NK-92 treated with Interleukin-12 subunit alpha and Interleukin-12 subunit beta, amount 100 ng/mL, for 24 hours (cell line): Measurements from ENCODE around the gene PLXNC1.

Experiments used
- DNase-seq: peaks from one replicate; lab custom pipeline; 2025; lab: John Stamatoyannopoulos, UW

PLXNC1 gene

DNA sequence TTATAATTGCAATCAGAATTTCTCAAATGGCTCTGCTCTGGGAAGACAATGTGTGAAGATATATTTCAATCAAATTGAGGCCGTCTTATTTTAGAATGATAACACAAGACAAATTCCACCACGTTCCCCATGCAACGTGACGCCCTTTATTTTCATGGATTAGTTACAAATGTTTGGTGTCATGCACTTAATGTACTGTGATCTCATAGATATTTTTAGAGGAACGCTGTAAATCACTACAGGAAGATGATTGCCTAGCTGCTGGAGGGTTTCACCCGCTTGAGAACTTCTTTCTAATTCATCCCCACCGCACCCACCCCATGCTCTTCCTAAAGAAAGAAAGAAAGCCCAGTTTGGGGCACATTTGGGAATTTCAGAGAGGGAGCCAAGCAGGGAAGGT lies 117.2 kb downstream of the PLXNC1 start:
- DNase-seq, result no peak

DNA sequence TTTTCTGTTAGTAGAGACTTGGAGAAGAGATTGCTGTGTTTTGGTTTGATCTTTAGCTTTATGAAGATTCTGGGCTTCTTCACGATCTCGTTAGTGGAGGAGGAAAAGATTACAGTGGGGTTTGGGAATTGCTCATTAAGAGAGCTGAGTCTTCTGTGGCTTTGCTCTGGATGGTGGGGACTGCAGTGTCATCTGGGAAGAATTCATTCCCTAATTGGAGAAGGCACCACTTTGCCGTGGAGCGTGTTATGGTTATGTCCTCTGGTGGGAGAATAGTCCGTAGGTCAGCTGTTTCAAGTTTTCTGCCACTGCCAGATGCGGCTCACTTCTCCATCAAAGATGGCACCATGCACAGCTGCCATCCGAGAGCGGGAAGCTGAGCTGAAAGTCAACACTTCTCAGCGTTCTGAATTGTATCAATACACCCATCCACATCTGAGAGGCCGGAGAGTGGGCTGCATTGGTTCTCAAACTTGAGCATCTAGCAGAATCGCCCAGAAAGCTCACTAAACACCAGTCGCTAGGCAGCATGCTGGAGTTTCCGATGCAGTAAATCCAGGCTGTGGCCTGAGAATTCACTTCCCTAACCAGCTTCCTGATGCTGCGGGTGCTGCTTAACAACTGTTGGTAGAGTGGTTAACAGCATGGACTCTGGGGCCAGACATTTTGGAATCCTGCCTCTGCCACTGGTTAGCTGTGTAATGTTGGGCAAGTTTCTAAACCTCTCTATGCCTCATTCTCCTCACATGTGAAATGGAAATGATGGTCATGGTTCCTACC lies 117.8 kb downstream of the PLXNC1 start:
- DNase-seq, result no peak

DNA sequence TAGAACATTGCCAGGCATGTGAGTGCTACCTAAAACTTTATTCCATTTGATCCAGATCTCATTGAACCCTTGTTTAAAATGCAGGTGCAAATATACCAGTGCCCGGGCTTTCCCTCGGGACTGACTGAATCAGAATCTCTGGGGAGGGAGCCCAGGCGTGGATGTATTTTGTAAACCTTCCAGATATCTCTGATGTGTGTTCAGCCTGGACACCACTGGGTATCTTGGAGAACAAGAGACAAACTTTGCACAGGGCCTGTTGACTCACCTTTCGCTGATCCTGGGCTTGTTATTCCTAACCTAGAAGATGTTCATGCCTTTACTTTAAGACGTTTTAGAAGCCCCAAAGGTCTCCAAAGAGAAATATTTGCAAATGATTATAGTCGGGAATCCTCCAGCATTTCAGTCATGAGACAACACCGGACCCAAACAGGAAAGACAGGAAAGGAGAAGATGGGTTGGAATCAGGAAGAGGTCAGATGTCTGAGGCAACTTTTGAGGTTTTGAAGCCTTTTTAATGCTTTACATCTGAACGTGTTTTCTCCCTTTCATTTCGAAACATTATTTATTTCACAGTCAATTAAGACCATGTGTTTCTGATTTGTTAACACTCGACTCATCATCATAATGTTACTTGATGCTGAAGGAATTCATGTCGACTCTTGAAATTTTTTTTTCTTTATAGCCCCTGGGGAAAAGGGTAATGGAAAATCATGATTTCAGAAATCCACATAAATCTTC lies 118.6 kb downstream of the PLXNC1 start:
- no peak for DNase-seq

DNA sequence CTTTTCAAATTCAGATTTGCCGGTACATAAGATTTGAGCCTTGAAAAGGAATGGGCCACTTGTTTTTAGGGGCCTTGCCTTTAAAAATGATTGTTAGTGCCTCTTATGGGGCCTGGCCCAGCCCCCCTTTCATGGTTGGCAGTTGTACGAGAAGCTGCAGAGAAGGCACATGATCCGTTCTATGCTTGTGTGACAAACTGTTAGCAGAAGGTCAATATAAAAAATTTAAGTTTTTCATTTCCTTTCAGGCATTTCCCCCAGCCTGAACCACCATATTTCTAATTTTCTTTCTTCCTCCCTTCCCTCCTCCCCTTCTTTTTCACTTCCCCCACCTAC lies 119.1 kb downstream of the PLXNC1 start:
- no peak for DNase-seq

DNA sequence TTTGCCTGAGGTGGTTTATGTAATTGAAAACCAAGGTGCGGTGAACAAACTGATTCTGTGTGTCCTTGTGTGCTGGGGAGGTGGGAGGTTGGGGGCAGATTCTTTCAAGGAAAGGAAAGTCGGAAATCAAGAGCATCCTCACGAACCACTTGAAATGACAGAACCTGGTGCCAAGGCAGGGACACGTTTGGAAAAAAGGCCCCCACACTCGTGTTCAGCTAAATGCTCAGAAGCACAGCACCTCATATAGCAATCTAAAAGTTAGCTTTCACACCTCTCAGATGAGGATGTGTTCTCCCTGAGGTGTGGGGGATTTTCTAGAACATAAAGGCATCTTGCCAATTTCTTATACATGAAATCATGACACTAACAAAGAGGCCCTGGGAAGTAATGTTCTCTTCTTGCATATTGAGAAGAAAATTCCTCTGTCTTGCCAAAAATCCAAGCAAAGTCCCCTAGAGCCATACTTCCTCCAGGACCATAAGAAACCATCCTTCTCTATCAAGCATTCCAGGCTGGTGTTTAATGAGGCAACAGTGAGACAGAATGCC lies 119.6 kb downstream of the PLXNC1 start:
- DNase-seq, result no peak

DNA sequence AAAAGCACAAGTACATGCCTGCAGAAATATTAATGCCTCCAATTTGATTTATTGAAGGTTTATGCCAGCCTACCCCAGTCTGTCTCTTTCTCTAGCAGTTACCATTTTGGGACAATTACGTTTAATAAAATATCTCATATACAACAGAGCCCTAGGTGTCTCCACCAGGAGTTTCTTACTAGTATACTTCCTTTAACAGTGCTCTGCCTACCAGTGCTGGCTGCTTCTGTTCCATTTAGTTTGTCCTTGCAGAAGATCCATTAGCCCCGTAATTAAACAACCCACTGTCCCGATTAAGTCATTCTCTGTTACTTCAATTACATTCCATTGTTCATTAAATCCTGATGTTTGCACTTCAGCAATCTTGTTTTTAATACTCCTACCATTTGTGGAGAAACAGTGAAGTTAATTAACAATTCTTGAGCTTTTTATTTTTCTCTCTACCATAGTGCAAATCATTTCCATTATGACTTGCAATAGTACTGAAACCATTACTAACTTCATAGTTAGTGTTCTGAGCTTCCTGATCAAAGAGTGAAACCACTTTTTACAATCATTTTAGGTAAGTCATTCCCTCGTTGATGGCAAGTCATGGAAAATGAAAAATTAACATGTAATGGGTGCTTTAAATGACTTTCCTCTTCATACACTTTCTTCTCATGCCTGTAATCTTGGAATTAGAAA lies 121.1 kb downstream of the PLXNC1 start:
- DNase-seq, result no peak

DNA sequence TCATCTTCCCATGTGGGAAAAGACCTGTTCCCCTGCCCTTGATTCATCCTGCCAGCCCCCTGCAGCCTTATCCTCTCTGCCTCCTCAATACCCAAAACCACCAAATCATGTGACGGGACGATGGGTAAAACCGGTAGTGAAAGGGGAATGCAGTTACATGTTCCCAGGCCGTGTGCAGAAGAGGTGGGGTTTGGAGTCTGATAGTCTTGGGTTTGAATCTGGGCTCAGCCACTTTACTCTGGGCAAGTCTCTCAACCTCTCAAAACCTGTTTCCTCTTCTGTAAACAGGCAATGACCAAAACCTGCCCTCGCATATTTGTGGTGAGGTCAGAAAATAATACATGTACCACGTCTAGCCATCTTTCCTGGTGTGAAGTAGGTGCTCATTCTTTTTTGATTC lies 123.0 kb downstream of the PLXNC1 start:
- no peak for DNase-seq

DNA sequence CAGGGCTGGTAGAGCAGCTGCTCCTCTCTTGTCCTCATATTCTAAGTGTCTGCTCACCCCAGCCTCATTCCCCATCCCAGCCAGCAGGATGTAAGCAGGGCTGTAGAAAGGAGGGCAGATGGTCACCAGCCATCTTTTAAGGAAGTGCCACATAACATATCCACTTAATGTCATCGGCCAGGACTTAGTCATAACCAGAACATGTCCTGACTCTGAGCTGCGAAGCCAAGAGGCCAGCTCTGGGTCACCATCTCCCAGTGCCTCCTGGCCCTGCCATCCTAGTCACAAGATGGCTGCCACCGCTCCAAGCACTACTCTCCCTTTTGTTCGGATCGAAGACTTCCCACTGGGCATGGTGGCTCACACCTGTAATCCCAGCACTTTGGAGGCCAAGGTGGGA lies 123.9 kb downstream of the PLXNC1 start:
- DNase-seq, result no peak

DNA sequence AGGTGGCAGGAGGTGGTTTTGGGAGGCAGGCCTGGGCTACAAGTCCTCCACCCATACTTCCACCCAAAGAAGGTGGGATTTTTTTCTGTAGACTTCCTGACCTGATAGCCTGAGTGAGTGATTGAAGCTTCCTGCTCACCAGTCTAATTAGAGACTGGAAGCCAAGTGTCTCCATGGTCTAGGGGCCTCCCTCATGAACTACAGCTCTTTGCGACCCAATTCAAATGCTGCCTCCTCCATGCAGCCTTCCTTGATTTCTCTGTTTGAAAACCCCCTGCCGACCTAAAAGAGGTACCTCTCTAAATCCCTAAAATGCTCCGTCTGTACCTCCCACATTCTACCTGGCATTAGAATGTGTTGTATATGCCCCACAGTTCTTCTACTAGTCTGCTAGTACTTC lies 124.9 kb downstream of the PLXNC1 start:
- DNase-seq, result no peak

DNA sequence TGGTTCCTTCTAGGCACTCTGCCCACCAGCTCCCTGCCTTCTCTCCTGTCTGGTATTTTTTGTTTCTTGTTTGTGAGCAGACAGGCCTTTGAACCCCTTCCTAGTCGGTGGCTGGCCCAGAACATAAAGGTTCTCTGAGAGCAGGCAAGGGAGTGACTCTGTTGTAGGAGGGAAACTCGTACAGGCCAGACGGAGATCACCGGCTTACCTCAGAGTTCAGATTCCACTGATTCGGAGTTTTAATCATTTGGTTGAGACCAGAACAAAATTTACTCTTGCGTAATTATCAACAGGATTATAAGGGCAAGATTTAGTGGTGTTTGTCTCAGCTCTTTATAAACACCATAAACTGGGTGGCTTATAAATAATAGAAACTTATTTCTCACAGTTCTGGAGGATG lies 128.3 kb downstream of the PLXNC1 start:
- no peak for DNase-seq

DNA sequence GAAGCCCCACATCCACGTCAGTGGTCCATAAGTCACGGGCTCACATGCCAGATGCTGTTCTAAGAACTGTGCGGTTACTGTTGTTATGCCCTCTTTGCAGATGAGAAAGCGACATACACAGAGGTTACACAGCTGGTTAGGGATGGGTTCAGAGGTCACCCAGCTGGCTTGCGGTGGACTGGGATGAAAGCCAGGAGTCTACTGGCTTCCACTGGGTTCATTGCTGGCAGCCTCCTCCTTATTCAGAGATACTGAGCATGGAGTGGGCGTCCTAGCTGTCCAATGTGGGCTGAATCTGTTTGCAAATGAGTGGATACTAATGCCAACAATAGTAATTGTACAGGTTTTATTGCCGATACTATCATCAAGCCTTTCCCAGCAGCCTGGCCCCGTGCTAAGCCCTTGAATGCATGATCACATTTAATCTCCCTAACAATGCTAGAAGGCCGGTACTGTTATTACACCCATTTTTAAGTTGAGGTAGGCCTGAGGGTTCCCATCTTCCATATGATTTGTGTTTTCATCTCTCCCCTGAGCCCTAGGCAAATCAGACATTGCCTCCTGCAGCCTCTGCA lies 129.1 kb downstream of the PLXNC1 start:
- DNase-seq, result no peak

DNA sequence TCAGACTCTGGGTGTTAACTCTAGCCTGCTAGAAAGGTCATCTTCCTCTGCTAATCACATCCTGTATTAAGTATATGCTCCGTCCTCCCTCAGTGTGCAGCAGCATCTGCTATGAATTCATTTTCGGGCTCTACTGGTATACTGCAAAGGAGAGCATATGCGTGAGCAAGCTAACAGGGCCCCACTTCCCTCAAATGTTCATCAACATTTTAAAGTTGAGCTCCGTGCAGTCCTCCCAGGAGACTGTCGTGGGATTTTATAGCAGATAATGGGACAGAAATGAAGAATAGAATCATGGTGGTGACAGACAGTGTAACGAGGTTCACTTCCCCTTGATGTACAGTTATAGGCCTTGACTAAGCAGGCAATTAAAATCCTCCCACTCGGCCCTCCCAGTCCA lies 131.7 kb downstream of the PLXNC1 start:
- no peak for DNase-seq

DNA sequence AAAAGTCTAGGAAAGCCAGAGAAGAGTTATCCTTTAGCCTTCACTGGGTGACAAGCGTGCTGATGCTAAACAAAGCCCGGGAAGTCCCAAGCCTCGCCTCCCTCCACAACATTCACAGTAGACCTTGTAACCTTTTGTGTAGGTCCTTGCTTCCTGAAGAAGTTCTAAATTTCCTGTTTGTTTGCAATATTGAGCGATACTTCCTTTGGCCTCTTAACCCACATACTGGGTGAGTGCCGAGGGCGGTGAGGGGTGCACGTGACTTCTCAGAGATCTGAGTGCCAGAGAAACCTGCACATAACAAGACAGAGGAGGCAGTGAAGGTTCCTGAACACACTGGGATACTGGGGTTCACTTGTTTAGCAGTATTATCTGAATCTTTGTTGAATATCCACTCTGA lies 134.3 kb downstream of the PLXNC1 start:
- DNase-seq, result no peak

DNA sequence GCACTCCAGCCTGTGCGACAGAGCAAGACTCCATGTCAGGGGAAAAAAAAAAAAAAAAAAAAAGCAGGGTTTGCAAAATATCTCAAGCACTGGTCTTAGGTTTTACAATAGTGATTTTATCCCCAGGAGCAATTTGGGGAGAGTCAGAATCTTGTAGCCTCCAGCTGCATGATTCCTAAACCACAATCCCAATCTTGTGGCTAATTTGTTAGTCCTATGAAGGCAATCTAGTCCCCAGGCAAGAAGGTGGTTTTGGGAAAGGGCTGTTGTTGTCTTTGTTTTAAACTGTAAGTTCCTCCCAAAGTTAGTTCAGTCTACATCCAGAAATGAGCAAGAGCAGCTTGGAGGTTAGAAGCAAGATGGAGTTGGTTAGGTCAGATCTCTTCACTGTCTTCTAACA lies 135.7 kb downstream of the PLXNC1 start:
- DNase-seq, result no peak

DNA sequence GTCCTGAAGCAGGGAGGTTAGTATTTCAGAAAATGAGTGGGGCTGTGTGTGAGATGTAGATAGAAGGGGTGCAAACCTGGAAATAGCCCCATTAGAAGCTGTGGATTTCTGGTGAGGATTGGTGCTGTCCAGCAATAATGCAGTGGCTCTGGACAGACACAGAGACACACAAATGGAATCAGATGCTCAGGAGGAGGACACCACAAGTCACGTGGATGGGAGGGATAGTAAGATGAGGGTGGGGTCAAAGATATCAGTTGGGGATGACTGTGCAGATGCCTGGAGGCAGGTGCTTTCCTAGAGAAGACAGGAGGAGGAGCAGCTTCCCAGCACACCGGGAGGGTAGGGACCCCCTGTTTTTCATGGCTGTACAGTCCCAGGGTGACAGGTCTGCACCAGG lies 136.5 kb downstream of the PLXNC1 start:
- DNase-seq, result no peak

DNA sequence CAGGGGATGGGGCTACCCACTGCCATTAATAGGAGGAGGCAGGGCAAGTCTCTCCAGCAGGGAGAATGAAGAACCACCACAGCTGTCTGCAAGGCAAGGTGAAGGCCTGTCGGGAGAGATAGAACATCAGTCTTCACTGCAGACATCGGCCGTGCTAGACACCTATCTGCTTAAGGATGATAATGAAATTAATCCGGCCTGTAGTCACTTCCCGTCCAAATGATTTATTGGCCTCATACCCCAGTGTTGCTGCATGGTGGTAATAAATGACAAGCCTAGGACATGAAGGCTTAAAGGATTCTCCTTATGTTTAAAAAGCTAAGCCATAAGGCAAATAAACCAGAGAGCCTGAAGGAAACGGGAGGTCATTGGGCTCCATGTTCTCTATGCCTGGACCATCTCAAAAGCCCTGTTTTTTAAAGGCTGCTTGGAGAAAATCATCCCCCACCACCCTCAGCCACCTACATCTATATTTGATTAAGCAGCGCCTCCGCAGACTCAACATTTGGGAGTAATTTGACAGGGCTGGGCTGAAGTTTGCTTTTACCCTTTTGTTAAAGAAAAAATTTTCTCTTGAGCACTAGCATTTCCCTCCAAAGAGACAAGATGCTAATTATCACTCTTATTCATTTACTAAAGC lies 137.7 kb downstream of the PLXNC1 start:
- no peak for DNase-seq

DNA sequence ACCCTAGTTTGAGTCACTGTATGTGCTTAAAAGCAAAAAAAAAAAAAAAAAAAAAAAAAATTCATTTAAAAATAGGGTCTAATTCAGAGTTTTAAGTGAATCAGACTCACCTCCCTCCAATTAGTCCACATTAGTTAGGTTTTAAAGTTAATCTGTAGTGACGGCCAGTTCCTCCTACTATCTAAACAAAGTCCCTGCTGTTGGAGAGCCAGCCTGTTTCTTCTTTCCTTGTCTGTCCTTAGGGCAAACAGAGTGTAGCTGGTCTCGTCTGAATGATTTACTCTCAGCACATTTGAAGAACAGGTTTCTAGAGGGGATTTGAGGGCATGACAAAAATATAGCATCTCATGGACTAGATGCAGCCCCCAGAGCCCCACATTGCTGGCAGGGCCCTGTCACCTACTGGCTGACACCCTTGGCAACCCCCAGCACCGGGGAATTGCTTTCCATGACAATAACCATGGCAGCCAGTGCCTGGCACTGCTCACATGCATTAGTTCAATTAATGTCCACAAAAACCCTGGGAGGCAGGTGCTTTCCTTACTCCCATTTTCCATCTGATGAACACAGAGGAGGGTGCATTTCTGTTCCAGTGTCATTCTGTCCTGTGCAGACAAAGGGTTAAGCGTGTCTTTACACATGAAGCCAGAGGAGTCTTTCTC lies 138.3 kb downstream of the PLXNC1 start:
- no peak for DNase-seq

DNA sequence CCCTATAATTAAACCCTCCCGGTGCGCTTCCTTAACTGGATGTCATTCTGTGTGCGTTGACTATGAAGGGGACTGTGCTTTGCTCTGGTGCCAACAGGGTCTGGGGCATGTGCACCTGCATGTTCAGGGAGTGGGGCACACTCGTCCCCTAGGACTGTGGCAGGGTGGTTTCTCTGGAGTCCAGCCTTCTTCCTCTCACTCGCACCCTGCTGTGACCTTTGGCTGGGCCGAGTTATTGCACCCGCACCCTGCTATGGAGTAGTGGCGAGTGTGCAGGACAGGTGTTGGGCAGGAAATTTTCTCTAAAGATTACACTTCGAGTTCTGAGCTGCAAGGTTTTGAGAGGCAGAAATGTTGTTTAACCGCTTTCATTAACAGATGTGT lies 138.9 kb downstream of the PLXNC1 start:
- no peak for DNase-seq

DNA sequence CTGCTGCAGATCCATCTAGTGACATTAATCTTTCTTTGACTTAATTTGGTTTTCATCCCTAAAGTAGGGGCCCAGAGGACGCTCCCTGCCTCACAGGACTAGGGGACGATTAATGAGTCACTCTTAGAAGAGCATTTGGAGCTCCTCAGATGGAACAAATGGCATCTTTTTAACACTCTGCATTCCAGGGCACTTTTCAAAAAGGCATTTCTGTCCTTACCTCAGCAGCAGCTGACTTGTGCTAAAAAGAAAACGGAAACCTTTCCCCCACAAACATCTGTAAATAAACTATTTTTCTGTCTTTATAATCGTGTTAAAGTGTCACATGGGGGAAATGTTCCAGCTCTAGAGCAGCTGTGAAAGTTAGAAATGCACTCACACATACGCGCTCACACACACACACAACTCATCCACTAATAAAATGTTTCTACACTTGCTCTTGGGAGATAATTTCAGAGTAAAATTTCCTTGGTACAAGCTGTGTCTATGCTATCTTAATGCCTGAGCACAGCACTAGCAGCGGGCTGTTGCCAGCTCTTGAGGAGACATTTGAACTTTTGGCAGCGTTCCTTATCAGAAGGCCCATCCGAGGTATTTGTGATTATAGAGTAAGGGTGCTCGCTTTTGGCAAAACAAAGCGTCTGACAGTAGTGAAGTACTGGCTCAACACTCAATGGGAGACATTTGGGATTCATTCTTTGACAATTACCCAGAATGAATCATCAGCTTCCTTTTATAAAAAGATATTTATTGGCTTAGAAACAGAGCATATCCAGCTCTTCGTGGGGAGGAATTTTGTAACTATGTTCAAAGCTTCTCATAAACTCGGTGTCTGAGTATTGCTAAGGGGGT lies 141.3 kb downstream of the PLXNC1 start:
- DNase-seq, result no peak

DNA sequence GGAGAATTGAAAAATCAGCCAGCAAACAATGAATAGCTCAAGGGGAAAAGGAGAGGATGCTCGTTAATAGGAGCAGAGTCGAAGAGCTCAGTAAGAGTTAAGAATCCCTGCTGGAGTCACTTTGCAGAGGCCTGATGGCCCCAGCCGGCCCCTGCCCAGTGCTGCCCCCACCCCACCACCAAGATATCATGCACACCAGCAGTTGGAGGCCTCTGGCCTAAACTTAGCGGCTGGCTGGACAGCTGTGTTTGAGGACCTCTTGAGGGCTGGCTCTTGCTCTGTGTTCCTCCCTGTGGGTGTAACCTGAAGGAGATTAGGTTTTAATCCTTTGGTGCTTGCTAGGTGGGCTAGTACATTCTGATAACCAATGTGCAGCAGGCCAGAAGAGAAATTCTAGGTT lies 142.0 kb downstream of the PLXNC1 start:
- no peak for DNase-seq
